GM12878 (cell line): ENCODE data around the gene STAT5B. TPM values are rescaled to one million over a fixed set of nuclear protein-coding genes. Genes with fewer than 3 reads are reported as not detected.

ENCODE experiments used
- ATAC-seq: fragments of 200-7000 bp; cut with Tn5 transposase; 3 replicates; pipeline ENCODE4 v1.9.1; 2020; ENCODE audit warnings: mild to moderate bottlenecking, moderate library complexity
- BruUV-seq: library from RNA; stranded (reverse); fragments of 400-500 nt; replicated peaks from 2 replicates; lab custom pipeline; 2021; lab: Mats Ljungman, UMichigan
- CTCF ChIA-PET: fragments of 300-600 bp; sonication (Branson Sonifier 250); formaldehyde crosslinking; extraction: SDS; loops from one replicate; lab custom pipeline; 2021; ENCODE audit warnings: inconsistent platforms; lab: Yijun Ruan, JAX
- POLR2A ChIA-PET: fragments of 350-600 bp; formaldehyde crosslinking; extraction: SDS; loops from one replicate; lab custom pipeline; 2021; ENCODE audit warnings: inconsistent platforms; lab: Charles Lee
- RAD21 ChIA-PET: fragments of 300-600 bp; sonication (Branson Sonifier 250); formaldehyde crosslinking; loops from one replicate; lab custom pipeline; 2023; ENCODE audit warnings: antibody characterized with exemption; ENCODE audit not compliant: unreplicated experiment; lab: Charles Lee
- SMC1A ChIA-PET: fragments of 300-600 bp; sonication (Branson Sonifier 250); formaldehyde crosslinking; loops from one replicate; lab custom pipeline; 2023; ENCODE audit not compliant: unreplicated experiment, uncharacterized antibody; lab: Charles Lee
- DNase-seq: peaks from one replicate; pipeline ENCODE4 v3.0.0-alpha.2; 2011; ENCODE audit warnings: low read depth, low spot score
- FAIRE-seq: peaks from 3 replicates; lab custom pipeline; 2011; peaks lifted over from hg19 to GRCh38; lab: Jason Lieb, UNC
- H2AFZ ChIP-seq: 2 replicates; pipeline ENCODE4 v1.6.0; 2011; ENCODE audit warnings: low read depth, low read length, control low read depth; ENCODE audit not compliant: control insufficient read depth
- H3K27ac ChIP-seq: 2 replicates; pipeline ENCODE4 v1.5.1; 2011; ENCODE audit warnings: control low read depth; ENCODE audit not compliant: control insufficient read depth, insufficient read depth
- H3K27me3 ChIP-seq, 2 experiments: replicated peaks in 1 of 2; 2 replicates each; pipeline versions ENCODE4 v1.6.0 to v1.6.1; 2011; ENCODE audit warnings: low read length in 1 of 2; ENCODE audit not compliant: control insufficient read depth in 2 of 2, insufficient read depth in 2 of 2
- H3K36me3 ChIP-seq, 2 experiments: 2 replicates each; pipeline ENCODE4 v1.5.1; 2011; ENCODE audit warnings: low read length in 1 of 2; ENCODE audit not compliant: control insufficient read depth in 2 of 2, insufficient read depth in 2 of 2
- H3K4me1 ChIP-seq: 2 replicates; pipeline ENCODE4 v1.6.1; 2011; ENCODE audit warnings: mild to moderate bottlenecking, low read length, moderate library complexity, mixed read lengths; ENCODE audit not compliant: control insufficient read depth, insufficient read depth
- H3K4me2 ChIP-seq: 2 replicates; pipeline ENCODE4 v1.6.0; 2011; ENCODE audit warnings: control low read depth; ENCODE audit not compliant: control insufficient read depth, insufficient read depth
- H3K4me3 ChIP-seq: fragments of 200-600 bp; sonication (generic); 2 replicates; pipeline ENCODE4 v1.5.1; 2016
- H3K79me2 ChIP-seq: 2 replicates; pipeline ENCODE4 v1.6.0; 2011; ENCODE audit warnings: low read length; ENCODE audit not compliant: control insufficient read depth, insufficient read depth
- H3K9ac ChIP-seq: 2 replicates; pipeline ENCODE4 v1.8.0; 2011; ENCODE audit warnings: low read length, control low read depth, mixed read lengths; ENCODE audit not compliant: control insufficient read depth, insufficient read depth
- H3K9me3 ChIP-seq: replicated peaks from 3 replicates; pipeline ENCODE4 v1.5.1; 2011; ENCODE audit warnings: mild to moderate bottlenecking, low read length; ENCODE audit not compliant: control insufficient read depth, insufficient read depth
- H4K20me1 ChIP-seq: 2 replicates; pipeline ENCODE4 v1.6.0; 2011; ENCODE audit not compliant: control insufficient read depth, insufficient read depth
- BHLHE40 ChIP-seq, 2 experiments: fragments of 450-650 bp in 1 of 2; IDR thresholded peaks; 2 replicates each; pipeline ENCODE4 v1.6.1; 2011 to 2017; ENCODE audit warnings: low read depth in 2 of 2, borderline replicate concordance in 1 of 2, improper control_type of control experiment in 1 of 2, low read length in 1 of 2, mild to moderate bottlenecking in 1 of 2
- CREB1 ChIP-seq: IDR thresholded peaks from 2 replicates; pipeline ENCODE4 v1.6.1; 2012; ENCODE audit warnings: low read depth, mild to moderate bottlenecking, inconsistent platforms
- KLF5 ChIP-seq: fragments of 450-650 bp; IDR thresholded peaks from 2 replicates; pipeline ENCODE4 v1.6.1; 2014; ENCODE audit warnings: mild to moderate bottlenecking; ENCODE audit not compliant: partially characterized antibody
- SUPT20H ChIP-seq: IDR thresholded peaks from 2 replicates; pipeline ENCODE4 v1.6.1; 2011; ENCODE audit warnings: low read depth, mild to moderate bottlenecking, low read length, moderate library complexity, borderline replicate concordance; ENCODE audit not compliant: control insufficient read depth
- TARDBP ChIP-seq: IDR thresholded peaks from 2 replicates; pipeline ENCODE4 v1.6.1; 2016; ENCODE audit warnings: borderline replicate concordance
- WGBS: methylation state at CpG from one replicate; pipeline ENCODE4 v1.1.6; 2016; ENCODE audit warnings: low lambda C conversion rate; ENCODE audit not compliant: insufficient replicate concordance, insufficient coverage; ENCODE audit errors: missing lambda C conversion rate; 5-methylcytosine and 5-hydroxymethylcytosine counted together
- in situ Hi-C: fragments of 300-500 bp; cut with MboI; formaldehyde crosslinking; loops from 9 replicates; pipeline ENCODE4 v1.14.3; 2018; ENCODE audit warnings: mixed read lengths
- intact Hi-C: fragments of 100-400 bp; cut with micrococcal nuclease; formaldehyde crosslinking; loops from one replicate; pipeline ENCODE4 v1.14.2; 2022; ENCODE audit not compliant: unreplicated experiment
- polyA plus RNA-seq, 11 experiments: library from polyadenylated mRNA; depleted of rRNA in 4 of 11; unstranded in 6 of 11; stranded (reverse) in 5 of 11; fragments of >200 nt; fragmentation: Nextera tagmentation in 4 of 11; fragmentation: Illumina TruSeq in 1 of 11; extraction: Ambion mirVana in 4 of 11; extraction: Trizol in 1 of 11; gene quantifications; 1 replicate in 1 of 11; 2 replicates in 10 of 11; pipeline versions ENCODE4 v1.2.1 to v1.2.3, GENCODE V29; 2011 to 2016; ENCODE audit warnings: inconsistent platforms in 2 of 11, missing spikeins in 2 of 11, low read depth in 1 of 11
- total RNA-seq, 4 experiments: library from RNA; depleted of rRNA in 3 of 4; stranded (reverse); fragments of >200 nt in 3 of 4; fragmentation: Illumina TruSeq in 1 of 4; extraction: Trizol in 1 of 4; gene quantifications; 2 replicates each; pipeline versions ENCODE4 v1.2.1 to v1.2.3, GENCODE V29; 2013 to 2021
- TF ChIP-seq, protein P1 (sequence below): IDR thresholded peaks from 2 replicates; pipeline ENCODE4 v1.6.1; 2011; ENCODE audit warnings: borderline replicate concordance, low read depth, mild to moderate bottlenecking, moderate library complexity, low read length; ENCODE audit not compliant: insufficient read depth, poor library complexity, severe bottlenecking
- TF ChIP-seq, protein P2 (sequence below): IDR thresholded peaks from 2 replicates; pipeline ENCODE4 v1.6.1; 2012; ENCODE audit warnings: low read depth, low read length, improper control_type of control experiment
- TF ChIP-seq, protein P3 (sequence below): IDR thresholded peaks from 2 replicates; pipeline ENCODE4 v1.6.1; 2012; ENCODE audit warnings: mild to moderate bottlenecking, low read depth, low read length
- TF ChIP-seq, protein P4 (sequence below): IDR thresholded peaks from 2 replicates; pipeline ENCODE4 v1.6.1; 2011; ENCODE audit warnings: mild to moderate bottlenecking, low read depth, low read length, moderate library complexity; ENCODE audit not compliant: insufficient replicate concordance

The STAT5B gene
- total and polyA plus RNA-seq, 10 of the 15 experiments (the other 5 are each of a cell fraction or from before 2014, with no cell fraction given), result 11.0 to 69.6 (median 46.7) TPM

DNA sequence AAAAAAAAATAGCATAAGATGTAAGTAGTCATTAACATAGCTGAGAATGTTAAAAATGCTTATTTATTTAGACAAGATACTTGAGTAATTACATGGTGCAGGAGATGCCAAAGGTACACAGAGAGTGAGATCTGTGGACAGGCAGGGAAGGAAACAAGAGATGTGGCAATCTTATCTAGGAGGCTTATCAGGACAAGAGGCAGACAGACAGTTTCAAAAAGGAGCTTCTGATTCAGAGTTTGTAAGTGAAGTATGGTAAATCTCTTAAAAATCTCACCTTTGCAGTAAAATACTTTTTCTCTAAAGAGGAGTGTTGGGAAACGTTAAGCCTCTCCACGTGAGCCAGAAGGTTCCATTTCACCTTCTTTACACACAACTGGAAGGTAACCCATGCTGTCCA is 62.0 kb downstream of the STAT5B start (continued):
- TF ChIP-seq, protein P1, sequence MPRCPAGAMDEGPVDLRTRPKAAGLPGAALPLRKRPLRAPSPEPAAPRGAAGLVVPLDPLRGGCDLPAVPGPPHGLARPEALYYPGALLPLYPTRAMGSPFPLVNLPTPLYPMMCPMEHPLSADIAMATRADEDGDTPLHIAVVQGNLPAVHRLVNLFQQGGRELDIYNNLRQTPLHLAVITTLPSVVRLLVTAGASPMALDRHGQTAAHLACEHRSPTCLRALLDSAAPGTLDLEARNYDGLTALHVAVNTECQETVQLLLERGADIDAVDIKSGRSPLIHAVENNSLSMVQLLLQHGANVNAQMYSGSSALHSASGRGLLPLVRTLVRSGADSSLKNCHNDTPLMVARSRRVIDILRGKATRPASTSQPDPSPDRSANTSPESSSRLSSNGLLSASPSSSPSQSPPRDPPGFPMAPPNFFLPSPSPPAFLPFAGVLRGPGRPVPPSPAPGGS, result no peak
- no peak for TF ChIP-seq BHLHE40 (IDR thresholded peaks at IDR 0.05; ENCODE audit: borderline replicate concordance in 1 of 2, low read depth in 2 of 2, low read length in 1 of 2)
- TF ChIP-seq, protein P2, sequence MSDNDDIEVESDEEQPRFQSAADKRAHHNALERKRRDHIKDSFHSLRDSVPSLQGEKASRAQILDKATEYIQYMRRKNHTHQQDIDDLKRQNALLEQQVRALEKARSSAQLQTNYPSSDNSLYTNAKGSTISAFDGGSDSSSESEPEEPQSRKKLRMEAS, result no peak
- TF ChIP-seq, protein P3, sequence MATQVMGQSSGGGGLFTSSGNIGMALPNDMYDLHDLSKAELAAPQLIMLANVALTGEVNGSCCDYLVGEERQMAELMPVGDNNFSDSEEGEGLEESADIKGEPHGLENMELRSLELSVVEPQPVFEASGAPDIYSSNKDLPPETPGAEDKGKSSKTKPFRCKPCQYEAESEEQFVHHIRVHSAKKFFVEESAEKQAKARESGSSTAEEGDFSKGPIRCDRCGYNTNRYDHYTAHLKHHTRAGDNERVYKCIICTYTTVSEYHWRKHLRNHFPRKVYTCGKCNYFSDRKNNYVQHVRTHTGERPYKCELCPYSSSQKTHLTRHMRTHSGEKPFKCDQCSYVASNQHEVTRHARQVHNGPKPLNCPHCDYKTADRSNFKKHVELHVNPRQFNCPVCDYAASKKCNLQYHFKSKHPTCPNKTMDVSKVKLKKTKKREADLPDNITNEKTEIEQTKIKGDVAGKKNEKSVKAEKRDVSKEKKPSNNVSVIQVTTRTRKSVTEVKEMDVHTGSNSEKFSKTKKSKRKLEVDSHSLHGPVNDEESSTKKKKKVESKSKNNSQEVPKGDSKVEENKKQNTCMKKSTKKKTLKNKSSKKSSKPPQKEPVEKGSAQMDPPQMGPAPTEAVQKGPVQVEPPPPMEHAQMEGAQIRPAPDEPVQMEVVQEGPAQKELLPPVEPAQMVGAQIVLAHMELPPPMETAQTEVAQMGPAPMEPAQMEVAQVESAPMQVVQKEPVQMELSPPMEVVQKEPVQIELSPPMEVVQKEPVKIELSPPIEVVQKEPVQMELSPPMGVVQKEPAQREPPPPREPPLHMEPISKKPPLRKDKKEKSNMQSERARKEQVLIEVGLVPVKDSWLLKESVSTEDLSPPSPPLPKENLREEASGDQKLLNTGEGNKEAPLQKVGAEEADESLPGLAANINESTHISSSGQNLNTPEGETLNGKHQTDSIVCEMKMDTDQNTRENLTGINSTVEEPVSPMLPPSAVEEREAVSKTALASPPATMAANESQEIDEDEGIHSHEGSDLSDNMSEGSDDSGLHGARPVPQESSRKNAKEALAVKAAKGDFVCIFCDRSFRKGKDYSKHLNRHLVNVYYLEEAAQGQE, result no peak
- TF ChIP-seq, all 136 proteins: peak for 0

DNA sequence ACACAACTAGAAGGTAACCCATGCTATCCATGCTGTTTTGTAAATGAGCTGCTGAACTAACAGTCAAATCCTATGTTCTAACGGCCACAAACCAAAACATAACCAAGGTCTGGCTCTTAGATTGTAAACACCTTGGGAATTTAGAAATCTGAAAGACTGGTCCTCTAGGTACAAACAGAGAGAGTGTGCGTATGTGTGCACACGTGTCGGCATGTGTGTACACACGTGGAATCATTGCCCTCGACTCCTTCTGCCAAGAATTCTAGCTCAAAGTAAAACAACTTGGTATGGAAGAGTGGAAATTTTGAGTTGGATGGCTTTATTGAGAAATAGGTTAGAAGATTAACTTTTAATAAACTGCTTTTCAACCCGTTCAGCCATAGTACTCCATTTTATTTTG is 63.8 kb downstream of the STAT5B start:
- DNase-seq, result no peak
- no peak for FAIRE-seq
- no TSS peak for BruUV-seq
- CTCF ChIA-PET, result interaction anchor here (2.1 kb wide), 1 partner anchor 10 kb away, joined by 11 read pairs; no protein-coding TSS in a partner anchor
- Histone ChIP-seq H3K4me3 (no peak overlapping the region), H3K9me3 (no peaks in the 10 kb centered on the region), H3K27ac (no peak overlapping the region), H3K9ac (no peak overlapping the region), H2AFZ (no peak overlapping the region), H3K27me3 (no peaks in the 10 kb centered on the region), H3K4me2 (no peak overlapping the region), H4K20me1 (no peaks in the 10 kb centered on the region), H3K79me2 (no peaks in the 10 kb centered on the region), H3K4me1 (no peaks in the 10 kb centered on the region), H3K36me3 (peaks cover 1 to 24% of the 10 kb centered on the region in 2 experiments; a peak in 2 of 4 replicates)
- in situ Hi-C loops, result no loop called here
- no peak for ATAC-seq
- 91% methylated on average over 7 of the region's 7 CpGs for WGBS
- intact Hi-C loops, result no loop called here
- RAD21 ChIA-PET, result no interaction called here
- POLR2A ChIA-PET, result no interaction called here
- SMC1A ChIA-PET, result interaction anchor here (0.7 kb wide), 1 partner anchor 122 kb away, joined by 3 read pairs; no protein-coding TSS in a partner anchor
- TF ChIP-seq CREB1 (no peak), SUPT20H (no peak), TARDBP (no peak), KLF5 (no peak)
- TF ChIP-seq, protein P3, result no peak
- TF ChIP-seq, protein P4, sequence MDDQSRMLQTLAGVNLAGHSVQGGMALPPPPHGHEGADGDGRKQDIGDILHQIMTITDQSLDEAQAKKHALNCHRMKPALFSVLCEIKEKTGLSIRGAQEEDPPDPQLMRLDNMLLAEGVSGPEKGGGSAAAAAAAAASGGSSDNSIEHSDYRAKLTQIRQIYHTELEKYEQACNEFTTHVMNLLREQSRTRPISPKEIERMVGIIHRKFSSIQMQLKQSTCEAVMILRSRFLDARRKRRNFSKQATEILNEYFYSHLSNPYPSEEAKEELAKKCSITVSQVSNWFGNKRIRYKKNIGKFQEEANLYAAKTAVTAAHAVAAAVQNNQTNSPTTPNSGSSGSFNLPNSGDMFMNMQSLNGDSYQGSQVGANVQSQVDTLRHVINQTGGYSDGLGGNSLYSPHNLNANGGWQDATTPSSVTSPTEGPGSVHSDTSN, result no peak
